Peyer's patch (tissue), 4 donors: ENCODE results near the gene SFTPB.

Experiments used
- POLR2A ChIP-seq, 2 donors: fragments of 450-650 bp; IDR thresholded peaks; one replicate each; pipeline ENCODE4 v1.5.1; 2017; ENCODE audit warnings: antibody characterized with exemption in 2 of 2, mild to moderate bottlenecking in 2 of 2, moderate library complexity in 2 of 2
- TF ChIP-seq, protein P1 (sequence below), 6 experiments: fragments of 450-650 bp in 4 of 6; fragments of 200-600 bp in 2 of 6; sonication (generic) in 1 of 6; IDR thresholded peaks; one replicate each; pipeline ENCODE4 v1.5.1; 2017 to 2019; ENCODE audit warnings: antibody characterized with exemption in 6 of 6, mild to moderate bottlenecking in 3 of 6, moderate library complexity in 1 of 6

DNA sequence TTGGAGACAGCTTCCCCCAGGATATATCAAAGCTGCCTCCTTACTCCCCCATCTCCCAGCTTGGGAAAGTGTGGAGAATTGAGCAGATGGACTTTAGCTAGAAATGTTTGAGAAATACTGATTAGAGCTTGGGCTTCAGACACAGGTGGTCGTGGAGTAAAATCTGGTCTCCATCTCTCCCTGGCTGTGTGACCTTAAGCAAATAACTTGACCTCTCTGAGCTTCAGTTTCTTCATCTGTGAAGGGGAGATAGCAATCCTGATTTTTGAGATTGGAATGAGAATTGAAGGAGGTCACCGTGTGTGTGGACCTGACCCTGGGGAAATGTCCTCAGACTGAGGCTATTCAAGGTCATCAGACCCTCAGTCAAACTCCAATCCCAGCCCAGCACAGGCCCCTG lies 29.7 kb upstream of the SFTPB start:
- TF ChIP-seq, protein P1, sequence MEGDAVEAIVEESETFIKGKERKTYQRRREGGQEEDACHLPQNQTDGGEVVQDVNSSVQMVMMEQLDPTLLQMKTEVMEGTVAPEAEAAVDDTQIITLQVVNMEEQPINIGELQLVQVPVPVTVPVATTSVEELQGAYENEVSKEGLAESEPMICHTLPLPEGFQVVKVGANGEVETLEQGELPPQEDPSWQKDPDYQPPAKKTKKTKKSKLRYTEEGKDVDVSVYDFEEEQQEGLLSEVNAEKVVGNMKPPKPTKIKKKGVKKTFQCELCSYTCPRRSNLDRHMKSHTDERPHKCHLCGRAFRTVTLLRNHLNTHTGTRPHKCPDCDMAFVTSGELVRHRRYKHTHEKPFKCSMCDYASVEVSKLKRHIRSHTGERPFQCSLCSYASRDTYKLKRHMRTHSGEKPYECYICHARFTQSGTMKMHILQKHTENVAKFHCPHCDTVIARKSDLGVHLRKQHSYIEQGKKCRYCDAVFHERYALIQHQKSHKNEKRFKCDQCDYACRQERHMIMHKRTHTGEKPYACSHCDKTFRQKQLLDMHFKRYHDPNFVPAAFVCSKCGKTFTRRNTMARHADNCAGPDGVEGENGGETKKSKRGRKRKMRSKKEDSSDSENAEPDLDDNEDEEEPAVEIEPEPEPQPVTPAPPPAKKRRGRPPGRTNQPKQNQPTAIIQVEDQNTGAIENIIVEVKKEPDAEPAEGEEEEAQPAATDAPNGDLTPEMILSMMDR (IDR thresholded peaks at IDR 0.05) = no peak
- no peak for TF ChIP-seq POLR2A (IDR thresholded peaks at IDR 0.05)
